GM21786 (cell line): Measurements from ENCODE around the gene KCNQ5.
A peak's percentile ranks its signal among the peaks of the same experiment; 100 is the strongest.
"Not testable (repeated sequence)": the region's sequence is repeated elsewhere in the genome, so short reads cannot be mapped to it uniquely, and the experiment has no call there.

Experiments used
- ATAC-seq: cut with Tn5 transposase; IDR thresholded peaks from one replicate; pipeline ENCODE4 v1.9.1; 2021; ENCODE audit not compliant: unreplicated experiment

Gene KCNQ5

GRCh38 chr6:72944660-72945059, 322.8 kb downstream of the KCNQ5 start:
- no peak for ATAC-seq

DNA sequence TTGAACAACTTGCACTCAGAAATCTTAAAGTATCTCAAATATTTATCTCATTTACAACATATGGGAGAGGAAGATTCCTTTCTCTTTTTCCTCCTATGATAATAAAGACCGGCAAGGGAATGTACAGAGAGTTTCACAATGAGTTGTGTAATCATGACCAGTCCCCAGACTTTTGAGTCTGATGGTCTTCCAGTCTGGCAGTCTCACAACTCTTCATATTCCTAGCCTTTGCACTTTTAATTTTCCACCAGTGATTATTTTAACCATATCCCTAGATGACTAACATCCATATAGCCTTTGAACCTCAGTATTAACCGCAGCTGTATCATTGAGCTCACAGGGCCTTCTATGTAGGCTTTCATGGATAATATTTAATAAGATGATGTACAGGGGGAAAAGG, 324.9 kb downstream of the KCNQ5 start:
- no peak for ATAC-seq

GRCh38 chr6:72947534-72947933, 325.7 kb downstream of the KCNQ5 start:
- no peak for ATAC-seq

DNA sequence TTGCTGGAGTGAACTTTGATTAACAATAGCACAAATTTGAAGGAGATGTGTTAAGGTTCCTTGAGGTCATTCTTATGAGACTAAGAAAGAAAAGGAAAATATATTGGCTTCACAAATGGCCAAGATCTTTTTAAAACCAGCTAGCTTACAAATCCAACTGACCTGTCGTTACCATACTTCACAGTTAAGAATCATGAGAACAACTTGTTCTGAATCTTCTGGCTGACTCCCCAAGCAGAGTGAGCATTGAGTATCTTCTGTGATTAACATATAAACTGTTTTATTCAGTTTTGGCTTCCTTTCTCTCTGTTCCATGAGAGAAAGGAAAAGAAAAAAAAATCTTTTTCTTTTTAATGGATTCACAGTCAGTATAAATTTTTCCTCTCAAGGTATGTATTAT, 326.3 kb downstream of the KCNQ5 start:
- no peak for ATAC-seq

GRCh38 chr6:72950114-72950860, 328.4 kb downstream of the KCNQ5 start:
- no peak for ATAC-seq

DNA sequence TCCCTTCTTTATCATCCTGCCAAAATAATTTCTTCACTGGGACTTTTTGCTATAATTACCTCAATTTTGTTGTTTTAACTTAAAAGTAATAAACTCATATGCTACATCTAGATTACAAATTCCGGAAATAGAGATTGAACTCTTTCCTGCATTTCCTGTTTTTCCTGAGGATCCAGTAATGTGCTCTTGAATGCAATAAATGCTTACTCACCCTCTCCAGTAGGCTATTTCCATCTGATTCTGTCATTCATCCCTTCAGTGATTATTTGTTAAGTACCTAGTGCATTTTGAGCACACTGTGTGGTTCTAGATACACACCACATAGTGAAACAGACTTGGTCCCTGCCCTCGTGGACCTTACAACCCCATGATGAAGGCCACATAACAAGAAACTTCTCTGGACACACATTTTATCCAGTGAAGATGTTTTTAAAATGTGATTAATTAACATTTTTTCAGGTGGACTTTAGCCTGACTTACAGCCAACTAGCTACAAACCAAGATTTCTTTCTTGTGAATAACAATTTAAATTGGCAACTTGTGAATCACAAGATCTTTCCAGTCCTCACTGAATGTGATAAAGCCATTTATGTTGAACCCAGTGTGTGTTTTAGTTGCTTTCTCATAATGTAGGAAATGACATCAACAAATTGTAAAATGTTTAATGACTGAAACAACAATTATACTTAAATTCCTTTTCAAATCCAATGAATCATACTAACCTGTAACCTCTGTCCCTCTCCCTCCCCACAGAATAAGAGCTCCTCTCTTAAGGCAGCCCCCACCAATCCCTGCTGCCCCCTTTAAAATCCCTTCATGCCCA, 331.2 kb downstream of the KCNQ5 start:
- no peak for ATAC-seq

- ATAC-seq, result no peak
Measured at GRCh38 chr6:72953971-72954381, 332.1 kb downstream of the KCNQ5 start.

GRCh38 chr6:72954716-72955115, 332.9 kb downstream of the KCNQ5 start:
- no peak for ATAC-seq

DNA sequence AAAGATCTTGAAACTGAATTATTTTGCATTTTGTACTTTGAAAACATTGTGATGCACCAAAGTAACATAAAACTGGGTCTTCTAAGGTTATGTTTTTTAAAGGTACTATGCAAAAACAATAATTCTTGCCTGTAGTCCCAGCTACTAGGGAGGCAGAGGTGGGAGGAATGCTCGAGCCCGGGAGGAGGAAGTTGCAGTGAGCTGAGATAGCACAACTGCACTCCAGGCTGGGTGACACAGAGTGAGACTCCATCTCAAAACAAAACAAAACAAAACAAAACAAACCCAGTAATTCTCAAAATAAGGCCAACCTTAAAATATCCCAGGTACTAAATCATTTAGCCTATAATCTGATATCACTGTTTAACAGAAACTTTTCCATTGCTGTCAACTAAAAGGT, 333.8 kb downstream of the KCNQ5 start:
- peak; percentile 56 for ATAC-seq

DNA sequence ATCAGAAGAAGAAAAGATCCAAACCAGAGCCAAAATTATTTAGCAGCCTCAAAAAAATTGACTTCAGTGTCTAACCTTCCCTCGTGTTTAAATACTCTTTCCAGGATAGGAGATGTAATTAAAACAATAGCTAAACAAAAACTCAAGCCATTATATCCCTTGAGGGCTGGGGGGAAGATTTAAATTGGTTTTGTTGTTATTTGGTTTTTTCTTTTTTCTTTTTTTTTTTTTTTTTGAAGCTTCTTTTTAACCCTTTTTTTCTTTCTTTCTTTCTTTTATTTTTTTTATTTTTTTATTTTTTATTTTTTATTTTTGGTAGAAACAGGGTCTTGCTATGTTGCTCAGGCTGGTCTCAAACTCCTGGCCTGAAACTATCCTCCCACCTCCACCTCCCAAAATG, 334.4 kb downstream of the KCNQ5 start:
- no peak for ATAC-seq

GRCh38 chr6:72959821-72960220, 338.0 kb downstream of the KCNQ5 start:
- no peak for ATAC-seq

- no peak for ATAC-seq
Measured at GRCh38 chr6:72963946-72964345, 342.1 kb downstream of the KCNQ5 start.

DNA sequence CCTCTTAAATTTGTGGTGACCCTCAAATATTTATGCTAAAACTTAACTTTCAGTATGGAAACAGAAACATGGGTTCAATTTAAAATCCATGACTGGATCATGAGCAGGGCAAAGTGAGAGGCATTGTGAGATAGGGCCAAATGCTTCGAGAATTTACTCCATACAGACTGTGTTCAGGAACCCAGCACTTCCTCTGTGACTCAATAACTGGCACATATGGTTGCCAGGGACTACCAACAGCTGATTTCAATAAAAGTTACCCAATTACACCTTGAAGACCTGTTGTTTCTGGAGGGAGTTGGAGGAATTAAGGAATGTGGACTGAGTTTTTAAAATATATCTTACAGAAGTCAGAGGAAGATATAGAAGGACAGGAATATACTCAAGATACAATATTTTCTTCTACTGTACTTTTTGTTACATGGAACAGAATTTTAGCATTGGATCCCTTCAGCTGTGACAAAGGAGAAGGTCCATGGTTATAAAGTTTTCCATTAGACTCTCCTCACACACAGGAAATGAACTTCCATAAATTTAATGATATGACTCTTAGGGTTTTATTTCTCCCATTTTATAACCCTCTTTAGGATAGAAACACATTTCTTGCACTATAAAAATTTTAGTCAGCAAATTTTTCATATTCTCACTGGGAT, 344.9 kb downstream of the KCNQ5 start:
- no peak for ATAC-seq

GRCh38 chr6:72967329-72967728, 345.5 kb downstream of the KCNQ5 start:
- ATAC-seq, result no peak

DNA sequence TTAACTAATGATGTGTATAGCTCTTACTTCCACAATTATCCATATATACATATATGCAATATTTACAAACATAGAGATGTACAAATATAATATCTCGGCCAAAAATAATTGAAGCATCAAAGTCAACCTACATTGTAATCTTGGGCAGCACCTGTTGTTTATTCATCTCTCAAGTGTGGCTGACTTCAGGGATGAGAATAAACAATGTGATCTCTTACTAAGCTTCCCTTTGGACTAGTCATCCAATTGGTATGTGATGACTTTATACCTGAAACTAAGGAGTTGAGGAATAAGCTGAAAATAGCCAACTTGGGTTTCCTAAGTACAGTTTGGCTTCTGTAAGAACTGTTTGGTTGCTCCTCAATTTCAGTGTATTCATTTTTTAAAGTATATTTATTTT, 346.8 kb downstream of the KCNQ5 start:
- no peak for ATAC-seq

DNA sequence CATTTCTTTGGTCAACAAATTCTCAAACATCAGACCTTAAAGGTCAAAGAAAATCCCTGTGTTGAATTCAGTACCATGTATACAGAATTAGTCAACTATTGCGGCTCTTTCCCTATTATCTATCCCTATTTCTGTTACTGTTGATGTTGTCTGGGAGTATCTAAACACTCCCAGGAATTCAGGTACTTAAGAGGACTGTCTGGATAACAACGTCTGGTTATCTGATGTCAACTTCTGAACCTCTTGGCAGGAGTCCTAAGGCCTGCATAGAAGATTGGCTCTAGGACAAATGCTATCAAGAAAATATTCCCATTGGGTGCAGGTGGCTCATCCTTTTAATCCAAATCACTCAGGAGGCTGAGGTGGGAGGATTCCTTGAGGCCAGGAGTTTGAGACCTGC, 347.8 kb downstream of the KCNQ5 start:
- ATAC-seq, result no peak

DNA sequence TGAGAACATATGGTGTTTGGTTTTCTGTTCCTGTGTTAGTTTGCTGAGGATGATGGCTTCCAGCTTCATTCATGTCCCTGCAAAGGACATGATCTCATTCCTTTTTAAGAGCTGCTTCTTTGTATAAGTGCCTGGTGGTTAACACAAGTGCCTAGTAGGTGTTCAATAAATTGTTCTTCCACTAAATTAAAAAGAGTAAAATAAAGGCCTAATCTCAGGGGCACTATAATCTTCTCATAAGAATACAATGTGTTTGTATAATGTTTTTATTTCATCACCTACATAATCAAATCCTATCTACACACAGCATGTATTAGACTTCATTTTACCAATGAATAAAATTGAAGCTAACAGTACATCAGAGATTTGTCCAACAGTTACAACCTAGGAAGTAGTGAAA, 350.7 kb downstream of the KCNQ5 start:
- ATAC-seq, result no peak

- ATAC-seq, result no peak
Measured at GRCh38 chr6:72974276-72974675, 352.4 kb downstream of the KCNQ5 start.

GRCh38 chr6:72975352-72975752, 353.5 kb downstream of the KCNQ5 start:
- peak; percentile 58 for ATAC-seq

- no peak for ATAC-seq
Measured at GRCh38 chr6:72976484-72976883, 354.6 kb downstream of the KCNQ5 start.

DNA sequence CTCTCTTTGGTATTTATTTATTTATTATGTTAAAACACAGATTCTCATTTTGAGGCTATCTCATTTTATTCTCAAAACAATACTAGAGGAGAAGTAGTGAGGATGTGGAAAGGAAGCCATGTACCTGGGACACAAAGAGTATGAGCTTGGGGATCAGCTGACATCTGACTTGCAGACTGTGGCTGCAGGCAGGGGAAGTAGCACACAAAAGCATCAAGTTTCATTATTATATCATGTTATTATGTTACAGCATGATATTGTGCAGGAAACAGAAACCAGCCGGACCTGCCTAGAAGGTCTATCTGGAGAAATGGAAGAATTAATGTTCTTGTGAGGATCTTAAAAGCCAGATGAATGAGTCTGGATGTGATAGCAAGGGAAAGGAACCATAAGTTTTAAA, 355.2 kb downstream of the KCNQ5 start:
- peak; percentile 79 for ATAC-seq

DNA sequence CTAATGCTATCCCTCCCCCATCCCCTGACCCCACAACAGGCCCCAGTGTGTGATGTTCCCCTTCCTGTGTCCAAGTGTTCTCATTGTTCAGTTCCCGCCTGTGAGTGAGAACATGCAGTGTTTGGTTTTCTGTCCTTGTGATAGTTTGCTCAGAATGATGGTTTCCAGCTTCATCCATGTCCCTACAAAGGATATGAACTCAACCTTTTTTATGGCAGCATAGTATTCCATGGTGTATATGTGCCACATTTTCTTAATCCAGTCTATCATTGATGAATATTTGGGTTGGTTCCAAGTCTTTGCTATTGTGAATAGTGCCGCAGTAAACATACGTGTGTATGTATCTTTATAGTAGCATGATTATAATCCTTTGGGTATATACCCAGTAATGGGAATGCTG, 356.9 kb downstream of the KCNQ5 start:
- not testable (repeated sequence) for ATAC-seq
